ENCODE data around the gene RBM48.

DNA sequence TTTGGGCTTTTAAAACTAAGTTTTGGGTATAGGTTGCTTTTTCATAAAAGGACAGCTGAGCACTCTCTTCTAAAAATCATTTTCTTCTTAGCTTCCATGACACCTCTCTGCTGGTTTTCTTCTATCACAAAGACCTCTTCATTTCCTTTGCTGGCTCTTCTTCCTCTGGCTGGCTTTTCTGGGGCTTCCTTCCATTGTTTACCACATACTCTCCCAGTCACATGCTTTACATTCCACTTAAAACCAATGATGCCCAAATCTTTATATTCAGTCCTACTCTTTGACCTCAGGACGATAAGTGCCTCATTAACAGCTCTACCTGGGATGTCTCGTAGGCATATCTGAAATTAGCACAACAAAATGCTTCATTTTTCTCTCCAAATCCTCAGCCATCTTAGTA, 34.8 kb downstream of the RBM48 start:
- TF ChIP-seq POLR2A (IDR thresholded peaks at IDR 0.05) (no peak), EP300 (IDR thresholded peaks at IDR 0.05) (no peak), POLR2AphosphoS5 (IDR thresholded peaks at IDR 0.05) (no peak)
- TF ChIP-seq, protein P1, sequence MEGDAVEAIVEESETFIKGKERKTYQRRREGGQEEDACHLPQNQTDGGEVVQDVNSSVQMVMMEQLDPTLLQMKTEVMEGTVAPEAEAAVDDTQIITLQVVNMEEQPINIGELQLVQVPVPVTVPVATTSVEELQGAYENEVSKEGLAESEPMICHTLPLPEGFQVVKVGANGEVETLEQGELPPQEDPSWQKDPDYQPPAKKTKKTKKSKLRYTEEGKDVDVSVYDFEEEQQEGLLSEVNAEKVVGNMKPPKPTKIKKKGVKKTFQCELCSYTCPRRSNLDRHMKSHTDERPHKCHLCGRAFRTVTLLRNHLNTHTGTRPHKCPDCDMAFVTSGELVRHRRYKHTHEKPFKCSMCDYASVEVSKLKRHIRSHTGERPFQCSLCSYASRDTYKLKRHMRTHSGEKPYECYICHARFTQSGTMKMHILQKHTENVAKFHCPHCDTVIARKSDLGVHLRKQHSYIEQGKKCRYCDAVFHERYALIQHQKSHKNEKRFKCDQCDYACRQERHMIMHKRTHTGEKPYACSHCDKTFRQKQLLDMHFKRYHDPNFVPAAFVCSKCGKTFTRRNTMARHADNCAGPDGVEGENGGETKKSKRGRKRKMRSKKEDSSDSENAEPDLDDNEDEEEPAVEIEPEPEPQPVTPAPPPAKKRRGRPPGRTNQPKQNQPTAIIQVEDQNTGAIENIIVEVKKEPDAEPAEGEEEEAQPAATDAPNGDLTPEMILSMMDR (IDR thresholded peaks at IDR 0.05) = no peak
